ENCODE results near the gene FICD.

DNA sequence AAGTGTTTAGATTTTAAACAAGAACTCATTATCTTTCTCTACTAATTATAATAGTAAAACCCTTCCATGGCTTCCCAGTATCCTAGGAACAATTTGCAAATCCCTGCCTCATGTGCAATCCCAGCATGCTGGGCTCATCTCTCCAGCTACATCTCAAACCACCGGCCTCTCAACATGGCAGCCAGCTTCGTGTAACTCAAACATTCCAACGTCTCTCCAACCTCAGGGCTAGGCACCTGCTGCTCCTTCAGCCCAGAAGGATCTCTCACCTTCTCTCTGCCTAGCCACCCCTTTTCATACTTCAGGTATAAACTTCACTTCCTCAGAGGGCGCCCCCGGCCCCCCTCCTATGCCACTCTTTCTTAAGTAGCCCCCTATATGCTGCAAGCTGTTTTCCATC lies 38.7 kb downstream of the FICD start:
- TF ChIP-seq POLR2AphosphoS5 (IDR thresholded peaks at IDR 0.05; ENCODE audit: low read depth, low read length) (0 out of 2 replicates have a peak, but pooled peaks have one; percentile 22), TAF1 (IDR thresholded peaks at IDR 0.05; ENCODE audit: low read depth, low read length) (no peak), POLR2A (IDR thresholded peaks at IDR 0.05; ENCODE audit: low read depth, low read length) (no peak)
